COLO829 (cell line): ENCODE measurements around the gene TMEFF2.

ENCODE experiments used
- DNase-seq: peaks from one replicate; pipeline ENCODE4 v3.0.0; 2012; ENCODE audit warnings: low spot score

Gene TMEFF2

GRCh38 chr2:192064459-192064858, 130.3 kb downstream of the TMEFF2 start:
- DNase-seq, result no peak

GRCh38 chr2:192060161-192060560, 134.6 kb downstream of the TMEFF2 start:
- no peak for DNase-seq

GRCh38 chr2:192059266-192059665, 135.5 kb downstream of the TMEFF2 start:
- DNase-seq, result no peak

- no peak for DNase-seq
These were observed 140.8 kb downstream of the TMEFF2 start for GRCh38 chr2:192053921-192054320.

- no peak for DNase-seq
These were observed 143.2 kb downstream of the TMEFF2 start for GRCh38 chr2:192051533-192051932.

GRCh38 chr2:192049362-192049761, 145.4 kb downstream of the TMEFF2 start:
- DNase-seq, result no peak

GRCh38 chr2:192047315-192048107, 147.2 kb downstream of the TMEFF2 start:
- DNase-seq, result no peak

GRCh38 chr2:192044496-192044895, 150.2 kb downstream of the TMEFF2 start:
- no peak for DNase-seq

GRCh38 chr2:192043216-192043870, 151.4 kb downstream of the TMEFF2 start:
- no peak for DNase-seq

- no peak for DNase-seq
These were observed 152.6 kb downstream of the TMEFF2 start for GRCh38 chr2:192042126-192042525.

GRCh38 chr2:192038110-192038509, 156.6 kb downstream of the TMEFF2 start:
- no peak for DNase-seq

GRCh38 chr2:192035731-192036442, 158.8 kb downstream of the TMEFF2 start:
- DNase-seq, result no peak

GRCh38 chr2:192030856-192031255, 163.9 kb downstream of the TMEFF2 start:
- no peak for DNase-seq

- DNase-seq, result no peak
These were observed 164.4 kb downstream of the TMEFF2 start for GRCh38 chr2:192030289-192030688.

- DNase-seq, result no peak
These were observed 165.6 kb downstream of the TMEFF2 start for GRCh38 chr2:192029089-192029488.

- DNase-seq, result no peak
These were observed 168.0 kb downstream of the TMEFF2 start for GRCh38 chr2:192026825-192027120.

- no peak for DNase-seq
These were observed 168.5 kb downstream of the TMEFF2 start for GRCh38 chr2:192026059-192026824.

GRCh38 chr2:192025637-192026036, 169.1 kb downstream of the TMEFF2 start:
- no peak for DNase-seq

GRCh38 chr2:192023006-192023405, 171.7 kb downstream of the TMEFF2 start:
- DNase-seq, result no peak

- no peak for DNase-seq
These were observed 176.9 kb downstream of the TMEFF2 start for GRCh38 chr2:192017844-192018243.

- no peak for DNase-seq
These were observed 178.5 kb downstream of the TMEFF2 start for GRCh38 chr2:192016265-192016664.

- no peak for DNase-seq
These were observed 181.5 kb downstream of the TMEFF2 start for GRCh38 chr2:192013211-192013610.
